HTERT RPE-1 (cell line): ENCODE data around the gene CBX7.

Experiments
- in situ Hi-C: fragments of 300-500 bp; cut with MboI; formaldehyde crosslinking; loops from 4 replicates; pipeline ENCODE4 v1.14.3; 2020; ENCODE audit warnings: low sequenced_read_pairs

The CBX7 gene

GRCh38 chr22:39097098-39098020 is 55.1 kb downstream of the CBX7 start, which contains the start of gene APOBEC3H:
APOBEC3H (plus strand) TSS chr22:39097244; CDS start chr22:39100279, 3,035 bp downstream.
- in situ Hi-C loops: no loop called here

- in situ Hi-C loops: no loop called here
Observed at GRCh38 chr22:39095971-39096370, 56.5 kb downstream of the CBX7 start.

DNA sequence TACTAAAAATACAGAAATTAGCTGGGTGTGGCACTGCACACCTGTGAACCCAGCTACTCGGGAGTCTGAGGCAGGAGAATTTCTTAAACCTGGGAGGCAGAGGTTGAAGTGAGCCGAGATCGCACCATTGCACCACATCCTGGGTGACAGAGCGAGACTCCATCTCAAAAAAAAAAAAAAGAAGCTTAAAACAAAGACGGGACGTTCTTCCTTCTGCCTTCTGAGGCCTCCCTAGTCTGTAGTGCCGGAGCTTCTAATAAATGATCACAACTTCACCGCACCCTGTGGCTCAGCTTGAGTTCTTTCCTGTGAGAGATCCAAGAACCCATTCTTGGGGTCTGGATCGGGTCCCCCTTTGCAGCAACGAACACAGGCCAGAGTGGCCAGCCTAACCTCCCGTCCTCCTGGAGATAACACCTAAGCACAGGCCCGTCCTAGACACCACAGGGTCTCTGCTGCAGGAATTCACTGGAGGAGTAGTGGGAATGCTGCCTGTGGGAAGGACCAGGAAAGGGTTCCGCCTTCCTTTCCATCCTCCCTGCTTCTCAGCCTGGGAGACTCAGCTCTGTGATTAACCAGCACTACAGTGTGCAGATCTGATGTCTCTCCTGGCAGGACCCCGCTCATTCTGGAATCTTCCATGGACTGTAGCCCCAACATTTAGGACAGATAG is 57.6 kb downstream of the CBX7 start:
- in situ Hi-C loops: no loop called here

DNA sequence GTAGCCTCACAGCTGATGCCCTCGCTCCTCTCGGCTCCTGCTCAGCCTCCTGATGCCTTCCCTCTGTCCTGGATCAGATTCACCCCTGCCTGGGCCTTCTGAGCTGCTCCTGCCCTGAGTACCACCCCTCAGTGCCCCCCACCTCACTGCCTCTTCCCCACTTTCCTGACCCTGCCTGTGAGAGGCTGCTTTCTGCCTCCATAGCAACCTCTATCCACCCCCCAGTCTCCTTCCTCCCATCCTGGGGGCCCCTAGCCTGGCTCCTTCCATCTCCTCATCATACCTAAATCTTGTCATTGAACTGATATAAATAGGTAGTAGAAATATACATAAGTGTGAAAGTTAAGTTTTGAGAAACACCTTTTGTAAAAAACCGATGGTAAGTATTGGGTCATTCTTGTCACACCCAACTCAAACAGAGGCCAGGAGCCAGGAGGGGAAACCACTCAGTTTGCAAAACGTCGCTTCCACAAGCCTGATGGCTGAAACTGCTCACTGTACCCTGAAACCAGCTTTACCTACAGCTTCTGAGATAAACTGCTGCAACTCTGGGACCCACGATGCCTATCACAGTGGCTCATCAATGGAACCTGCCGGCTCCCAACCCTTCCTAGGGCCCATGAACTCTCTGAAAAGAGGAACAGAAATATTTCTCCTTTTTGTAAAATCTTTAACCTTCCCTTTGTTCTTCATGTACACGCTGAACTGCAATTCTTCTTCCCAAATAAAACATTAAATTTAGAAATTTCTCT is 60.2 kb downstream of the CBX7 start:
- in situ Hi-C loops: no loop called here

GRCh38 chr22:39091126-39092081 is 61.1 kb downstream of the CBX7 start:
- in situ Hi-C loops: no loop called here

DNA sequence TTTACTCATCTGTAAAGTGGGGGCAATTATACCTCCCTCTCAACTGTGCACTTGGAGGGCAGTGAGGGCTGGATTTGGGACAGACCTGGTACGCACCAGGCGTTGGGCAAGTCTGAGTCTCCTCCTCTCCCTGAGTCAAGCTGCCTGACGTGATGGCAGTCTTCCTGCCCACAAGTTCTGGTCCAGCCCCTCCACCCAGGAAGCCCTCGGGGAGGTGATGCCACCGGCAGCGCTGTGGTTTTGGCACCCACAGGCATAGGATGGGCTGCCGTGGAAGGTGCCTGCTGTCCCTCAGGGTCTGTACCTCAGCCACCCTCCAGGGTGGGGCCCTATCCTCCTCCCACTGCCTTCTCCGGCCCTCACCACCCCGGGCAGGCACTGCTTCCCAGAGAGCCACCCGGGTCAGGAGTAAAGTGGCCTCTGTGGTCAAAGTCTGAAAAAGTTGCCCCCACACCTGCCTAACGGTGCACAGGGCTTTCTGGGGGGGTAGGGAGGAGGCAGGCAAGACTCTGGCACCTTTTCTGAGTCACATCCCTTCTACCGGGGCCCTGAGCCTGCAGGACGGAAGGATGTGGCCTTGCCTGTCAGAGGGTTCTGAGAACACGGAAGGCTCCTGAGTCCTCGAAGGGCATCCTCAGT is 61.9 kb downstream of the CBX7 start:
- in situ Hi-C loops: no loop called here

- in situ Hi-C loops: no loop called here
Observed at GRCh38 chr22:39089928-39090327, 62.6 kb downstream of the CBX7 start.

- in situ Hi-C loops: no loop called here
Observed at GRCh38 chr22:39088685-39089032, 63.8 kb downstream of the CBX7 start.

DNA sequence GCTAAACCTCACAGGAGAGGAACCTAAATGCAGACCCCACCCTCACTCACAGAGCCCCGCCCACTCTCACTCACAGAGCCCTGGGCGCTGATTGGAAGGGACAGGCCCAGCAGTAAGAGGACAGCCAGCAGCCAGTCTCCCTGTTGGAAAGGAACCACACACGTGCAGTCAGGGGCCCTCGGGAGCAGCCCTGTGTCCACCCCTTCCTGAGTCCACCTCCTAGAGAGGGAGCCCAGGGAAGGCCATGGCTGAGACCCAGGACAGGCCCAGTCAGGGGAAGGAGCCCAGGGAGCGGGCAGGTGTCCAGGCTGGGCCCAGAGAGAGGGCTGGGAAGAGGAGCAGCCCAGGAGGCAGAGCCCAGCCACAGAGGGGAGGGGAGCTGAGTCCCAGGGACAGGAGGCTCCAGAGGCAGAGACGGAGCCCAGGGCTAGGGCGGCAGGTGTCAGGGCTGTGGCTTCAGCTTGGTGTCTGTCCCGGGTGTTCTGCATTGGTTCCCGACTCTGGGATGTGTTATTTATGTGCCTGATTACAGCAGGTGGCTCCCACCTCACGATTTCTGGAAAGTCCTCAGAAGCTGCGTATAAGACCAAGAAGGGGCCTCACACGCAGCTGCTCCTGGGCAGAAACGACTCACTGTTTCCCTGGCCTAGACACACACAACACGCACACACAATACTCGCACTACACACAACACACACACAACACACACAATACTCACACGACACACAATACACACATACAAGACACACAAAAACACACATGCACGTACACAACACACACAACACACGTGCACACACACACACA is 64.4 kb downstream of the CBX7 start:
- in situ Hi-C loops: no loop called here

DNA sequence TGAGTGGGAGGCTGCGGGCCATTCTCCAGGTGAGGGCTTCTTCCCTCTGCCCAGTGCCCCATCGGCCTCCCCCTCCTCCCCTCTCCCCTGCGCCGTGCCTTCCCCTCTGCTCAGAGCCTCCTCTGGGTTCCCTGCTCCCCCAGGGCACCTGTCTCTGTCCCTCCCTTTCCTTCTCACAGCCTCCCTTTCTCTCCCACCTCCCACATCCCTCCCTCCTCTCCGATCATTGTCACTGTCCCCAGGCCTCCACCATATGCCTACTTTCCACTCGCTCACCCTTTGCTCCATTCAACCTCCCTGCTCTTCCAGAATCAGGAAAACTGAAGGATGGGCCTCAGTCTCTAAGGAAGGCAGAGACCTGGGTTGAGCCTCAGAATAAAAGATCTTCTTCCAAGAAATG is 65.4 kb downstream of the CBX7 start:
- in situ Hi-C loops: no loop called here

GRCh38 chr22:39084666-39085065 is 67.8 kb downstream of the CBX7 start:
- in situ Hi-C loops: no loop called here

DNA sequence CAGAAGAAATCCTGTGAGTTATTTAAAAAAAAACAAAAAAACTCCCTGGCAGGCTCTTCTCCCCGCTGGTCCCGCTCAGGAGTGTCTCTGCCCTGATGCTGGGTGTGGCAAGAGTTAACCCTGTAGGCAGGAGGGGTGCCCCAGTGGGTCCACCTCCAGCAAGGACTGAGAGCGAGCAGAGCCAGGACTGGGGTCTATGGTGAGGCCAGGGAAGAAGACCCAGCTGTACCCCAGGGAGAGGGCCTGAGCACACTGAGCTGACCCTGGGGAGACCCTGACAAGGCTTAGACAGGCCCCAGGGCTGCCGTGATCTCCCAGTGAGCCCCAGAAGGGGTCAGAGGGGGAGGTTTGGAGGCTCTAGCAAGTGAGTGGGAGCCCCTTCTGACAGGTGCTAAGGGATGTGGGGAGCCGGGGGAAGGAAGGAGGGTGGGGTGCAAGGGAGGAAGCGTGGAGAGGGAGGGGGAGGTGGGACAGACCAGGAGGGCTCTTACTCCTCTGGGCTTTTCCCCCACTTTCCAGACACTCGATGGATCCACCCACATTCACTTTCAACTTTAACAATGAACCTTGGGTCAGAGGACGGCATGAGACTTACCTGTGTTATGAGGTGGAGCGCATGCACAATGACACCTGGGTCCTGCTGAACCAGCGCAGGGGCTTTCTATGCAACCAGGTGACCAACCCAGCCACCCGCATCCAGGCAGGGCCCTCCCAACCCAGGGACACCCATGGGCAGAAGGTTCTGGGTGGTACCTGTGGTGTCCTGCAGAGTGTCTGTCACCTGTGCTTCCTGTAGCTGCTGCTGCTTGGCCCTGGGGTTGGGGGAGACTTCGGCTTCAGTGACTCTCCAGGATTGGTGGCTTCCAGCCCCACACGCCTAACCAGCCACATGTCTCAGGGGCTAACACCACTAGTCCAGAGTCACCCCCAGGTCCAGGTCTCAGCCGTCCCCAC is 69.0 kb downstream of the CBX7 start:
- in situ Hi-C loops: no loop called here

GRCh38 chr22:39081598-39081997 is 70.9 kb downstream of the CBX7 start:
- in situ Hi-C loops: no loop called here

- in situ Hi-C loops: no loop called here
Observed at GRCh38 chr22:39081016-39081415, 71.5 kb downstream of the CBX7 start.
